ENCODE results near the gene MYLK4. TPM values are rescaled to one million over a fixed set of nuclear protein-coding genes. Genes with fewer than 3 reads are reported as not detected.

MYLK4 gene
- polyA plus RNA-seq, 1 donor from 2014 or later = 1.3 TPM

GRCh38 chr6:2617729-2618128, 133.0 kb downstream of the MYLK4 start:
- Histone ChIP-seq H2AFZ (ENCODE audit: low read depth, low read length) (no peak overlapping the region), H3K79me2 (replicated peaks; ENCODE audit: insufficient read depth, low read length) (no peaks in the 10 kb centered on the region), H3K9me3 (ENCODE audit: low read length) (no peaks in the 10 kb centered on the region), H3K36me3 (ENCODE audit: insufficient read depth, low read length) (no peaks in the 10 kb centered on the region), H3K4me2 (ENCODE audit: low read length) (no peak overlapping the region), H3K9me2 (ENCODE audit: insufficient read depth, low read length) (no peaks in the 10 kb centered on the region), H3K27me3 (ENCODE audit: insufficient read depth, low read depth, low read length) (no peaks in the 10 kb centered on the region), H3K27ac (ENCODE audit: low read length) (no peak overlapping the region), H3K9ac (ENCODE audit: low read length) (no peak overlapping the region), H4K20me1 (ENCODE audit: insufficient read depth) (no peaks in the 10 kb centered on the region), H3K4me3 (ENCODE audit: low read length) (no peak overlapping the region), H3F3A (ENCODE audit: insufficient read depth, low read length, poor library complexity, severe bottlenecking) (no peaks in the 10 kb centered on the region)
- TF ChIP-seq POLR2AphosphoS5 (IDR thresholded peaks at IDR 0.05) = no peak
- no peak for TF ChIP-seq EP300 (conservative IDR thresholded peaks at IDR 0.05; ENCODE audit: poor library complexity, severe bottlenecking)

GRCh38 chr6:2616811-2617210, 133.9 kb downstream of the MYLK4 start:
- TF ChIP-seq POLR2AphosphoS5 (IDR thresholded peaks at IDR 0.05) (no peak), EZH2 (IDR thresholded peaks at IDR 0.05; ENCODE audit: borderline replicate concordance, insufficient read depth, low read length, poor library complexity, severe bottlenecking) (no peak), SMC3 (conservative IDR thresholded peaks at IDR 0.05; ENCODE audit: poor library complexity) (no peak), MXI1 (conservative IDR thresholded peaks at IDR 0.05; ENCODE audit: poor library complexity, severe bottlenecking) (no peak), CTCF (IDR thresholded peaks at IDR 0.05; ENCODE audit: poor library complexity, severe bottlenecking) (no peak), TAF1 (IDR thresholded peaks at IDR 0.05; ENCODE audit: low read depth) (no peak)
- no peaks in the 10 kb centered on the region for H3K27me3 ChIP-seq (ENCODE audit: insufficient read depth, low read depth, low read length)
- no peak overlapping the region for H3K4me2 ChIP-seq (ENCODE audit: low read length)
- H3K9ac ChIP-seq (ENCODE audit: low read length) = no peak overlapping the region
- no peak overlapping the region for H3K4me3 ChIP-seq (ENCODE audit: low read length)
- no peaks in the 10 kb centered on the region for H3K79me2 ChIP-seq (replicated peaks; ENCODE audit: insufficient read depth, low read length)
- no peak overlapping the region for H2AFZ ChIP-seq (ENCODE audit: low read depth, low read length)
- H3K27ac ChIP-seq (ENCODE audit: low read length) = no peak overlapping the region
- no peaks in the 10 kb centered on the region for H3F3A ChIP-seq (ENCODE audit: insufficient read depth, low read length, poor library complexity, severe bottlenecking)
- H4K20me1 ChIP-seq (ENCODE audit: insufficient read depth) = no peaks in the 10 kb centered on the region
- no peaks in the 10 kb centered on the region for H3K9me3 ChIP-seq (ENCODE audit: low read length)
- no peaks in the 10 kb centered on the region for H3K36me3 ChIP-seq (ENCODE audit: insufficient read depth, low read length)
- no peaks in the 10 kb centered on the region for H3K9me2 ChIP-seq (ENCODE audit: insufficient read depth, low read length)

- H3K9me3 ChIP-seq (ENCODE audit: low read length) = no peaks in the 10 kb centered on the region
- no peak overlapping the region for H3K9ac ChIP-seq (ENCODE audit: low read length)
- no peak overlapping the region for H3K4me2 ChIP-seq (ENCODE audit: low read length)
- H3K9me2 ChIP-seq (ENCODE audit: insufficient read depth, low read length) = no peaks in the 10 kb centered on the region
- H3K36me3 ChIP-seq (ENCODE audit: insufficient read depth, low read length) = no peaks in the 10 kb centered on the region
- no peak overlapping the region for H2AFZ ChIP-seq (ENCODE audit: low read depth, low read length)
- no peaks in the 10 kb centered on the region for H3F3A ChIP-seq (ENCODE audit: insufficient read depth, low read length, poor library complexity, severe bottlenecking)
- no peaks in the 10 kb centered on the region for H3K27me3 ChIP-seq (ENCODE audit: insufficient read depth, low read depth, low read length)
- no peak overlapping the region for H3K4me3 ChIP-seq (ENCODE audit: low read length)
- H4K20me1 ChIP-seq (ENCODE audit: insufficient read depth) = no peaks in the 10 kb centered on the region
- no peaks in the 10 kb centered on the region for H3K79me2 ChIP-seq (replicated peaks; ENCODE audit: insufficient read depth, low read length)
- no peak overlapping the region for H3K27ac ChIP-seq (ENCODE audit: low read length)
- no peak for TF ChIP-seq RAD21 (conservative IDR thresholded peaks at IDR 0.05)
- TF ChIP-seq REST (IDR thresholded peaks at IDR 0.05; ENCODE audit: borderline replicate concordance) = no peak
- TF ChIP-seq CTCF (IDR thresholded peaks at IDR 0.05; ENCODE audit: poor library complexity, severe bottlenecking) = no peak
- no peak for TF ChIP-seq TAF1 (IDR thresholded peaks at IDR 0.05; ENCODE audit: low read depth)
- TF ChIP-seq EZH2 (IDR thresholded peaks at IDR 0.05; ENCODE audit: borderline replicate concordance, insufficient read depth, low read length, poor library complexity, severe bottlenecking) = no peak
- no peak for TF ChIP-seq SMC3 (conservative IDR thresholded peaks at IDR 0.05; ENCODE audit: poor library complexity)
- no peak for TF ChIP-seq EP300 (conservative IDR thresholded peaks at IDR 0.05; ENCODE audit: poor library complexity, severe bottlenecking)
- TF ChIP-seq MXI1 (conservative IDR thresholded peaks at IDR 0.05; ENCODE audit: poor library complexity, severe bottlenecking) = no peak
- no peak for TF ChIP-seq POLR2AphosphoS5 (IDR thresholded peaks at IDR 0.05)
Measured at GRCh38 chr6:2615251-2615650, 135.5 kb downstream of the MYLK4 start.
